GM18868 (cell line): Measurements from ENCODE around the gene NAP1L4.

Source experiments
- ATAC-seq: cut with Tn5 transposase; IDR thresholded peaks from one replicate; pipeline ENCODE4 v1.9.1; 2021; ENCODE audit warnings: mild to moderate bottlenecking, moderate library complexity; ENCODE audit not compliant: unreplicated experiment

Gene NAP1L4

GRCh38 chr11:2995893-2996554 is 3.9 kb upstream of the NAP1L4 start:
- ATAC-seq = no peak

- ATAC-seq = no peak
These were observed 3.0 kb upstream of the NAP1L4 start for GRCh38 chr11:2995031-2995561.

- no peak for ATAC-seq
These were observed 2.2 kb upstream of the NAP1L4 start for GRCh38 chr11:2994336-2994730.

GRCh38 chr11:2992997-2993325 is 832 bp upstream of the NAP1L4 start:
- no peak for ATAC-seq

GRCh38 chr11:2991452-2992233 is 486 bp downstream of the NAP1L4 start:
- ATAC-seq = peak; percentile 35

GRCh38 chr11:2990617-2991451 is 1.3 kb downstream of the NAP1L4 start:
- ATAC-seq = no peak

GRCh38 chr11:2989551-2989950 is 2.6 kb downstream of the NAP1L4 start:
- ATAC-seq = no peak

- no peak for ATAC-seq
These were observed 3.1 kb downstream of the NAP1L4 start for GRCh38 chr11:2989006-2989405.

- ATAC-seq = no peak
These were observed 4.0 kb downstream of the NAP1L4 start for GRCh38 chr11:2987881-2988861.

GRCh38 chr11:2983908-2984307 is 8.2 kb downstream of the NAP1L4 start:
- ATAC-seq = no peak

GRCh38 chr11:2982214-2982613 is 9.9 kb downstream of the NAP1L4 start:
- ATAC-seq = no peak

- no peak for ATAC-seq
These were observed 11.0 kb downstream of the NAP1L4 start for GRCh38 chr11:2981130-2981529.

- ATAC-seq = no peak
These were observed 11.8 kb downstream of the NAP1L4 start for GRCh38 chr11:2980168-2980840.

- ATAC-seq = no peak
These were observed 15.0 kb downstream of the NAP1L4 start for GRCh38 chr11:2977113-2977512.

- ATAC-seq = no peak
These were observed 15.7 kb downstream of the NAP1L4 start for GRCh38 chr11:2976294-2977063.

GRCh38 chr11:2975594-2975993 is 16.5 kb downstream of the NAP1L4 start:
- no peak for ATAC-seq

GRCh38 chr11:2974272-2974671 is 17.9 kb downstream of the NAP1L4 start:
- ATAC-seq = no peak

GRCh38 chr11:2968341-2968900 is 23.7 kb downstream of the NAP1L4 start:
- no peak for ATAC-seq

- ATAC-seq = no peak
These were observed 27.3 kb downstream of the NAP1L4 start for GRCh38 chr11:2964782-2965181.
